HG02763 (cell line): ENCODE data around the gene PLXNA4.

Experiments used
- ATAC-seq: cut with Tn5 transposase; IDR thresholded peaks from one replicate; pipeline ENCODE4 v1.9.1; 2021; ENCODE audit warnings: mild to moderate bottlenecking, moderate library complexity; ENCODE audit not compliant: unreplicated experiment

Gene PLXNA4

DNA sequence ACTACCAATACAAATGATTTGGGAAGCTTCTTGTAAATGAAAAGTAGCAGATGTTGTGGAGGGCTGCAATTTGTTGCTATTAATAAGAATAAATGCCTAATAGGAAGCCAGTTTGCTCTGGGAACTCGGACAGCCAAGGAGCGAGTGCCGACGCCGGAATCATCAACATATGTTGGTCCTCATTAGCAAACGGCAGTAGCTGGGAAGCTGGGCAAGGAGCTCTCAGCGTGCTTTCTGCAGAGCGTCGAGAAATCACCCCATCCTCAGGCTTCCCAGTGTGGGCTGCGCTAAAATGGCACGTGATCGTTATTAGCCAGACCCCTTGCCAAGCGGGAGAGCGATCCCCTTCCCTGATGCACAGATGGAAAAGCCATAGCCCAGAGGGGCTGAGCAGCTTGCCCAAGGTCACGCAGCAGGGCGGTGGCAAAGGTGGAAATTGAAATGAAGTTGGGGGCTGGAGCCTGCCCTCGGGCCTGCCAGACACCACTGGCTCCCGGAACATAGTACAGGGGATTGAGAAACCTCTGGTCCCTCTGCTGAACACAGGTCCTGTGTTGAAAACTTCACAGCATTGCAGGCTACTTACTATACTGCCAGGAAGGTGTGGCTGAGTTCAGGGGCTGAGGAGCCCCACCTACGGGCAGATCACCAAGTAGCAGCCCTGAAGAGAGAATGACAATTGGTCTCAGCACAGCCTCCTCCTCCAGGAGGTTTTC, 326.9 kb downstream of the PLXNA4 start:
- no peak for ATAC-seq

DNA sequence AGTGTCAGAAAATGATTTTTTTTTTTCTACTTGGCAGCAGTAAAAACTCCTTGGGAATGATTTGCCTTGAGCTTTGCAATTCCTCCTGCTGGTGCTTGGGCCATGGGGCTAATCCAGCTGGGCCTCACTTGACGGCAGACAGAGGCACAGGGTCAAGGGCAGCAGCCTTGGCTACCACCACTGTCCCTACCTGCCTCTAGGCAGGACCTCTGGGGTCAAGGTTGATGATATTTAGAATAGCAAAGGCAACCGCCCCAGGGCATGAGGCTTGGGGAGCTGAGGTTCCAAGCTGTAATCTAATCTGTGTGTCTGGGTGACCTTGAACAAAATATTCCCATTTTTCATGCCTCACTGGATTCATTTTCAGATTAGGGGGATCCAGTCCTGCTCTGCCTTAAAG, 327.4 kb downstream of the PLXNA4 start:
- no peak for ATAC-seq

DNA sequence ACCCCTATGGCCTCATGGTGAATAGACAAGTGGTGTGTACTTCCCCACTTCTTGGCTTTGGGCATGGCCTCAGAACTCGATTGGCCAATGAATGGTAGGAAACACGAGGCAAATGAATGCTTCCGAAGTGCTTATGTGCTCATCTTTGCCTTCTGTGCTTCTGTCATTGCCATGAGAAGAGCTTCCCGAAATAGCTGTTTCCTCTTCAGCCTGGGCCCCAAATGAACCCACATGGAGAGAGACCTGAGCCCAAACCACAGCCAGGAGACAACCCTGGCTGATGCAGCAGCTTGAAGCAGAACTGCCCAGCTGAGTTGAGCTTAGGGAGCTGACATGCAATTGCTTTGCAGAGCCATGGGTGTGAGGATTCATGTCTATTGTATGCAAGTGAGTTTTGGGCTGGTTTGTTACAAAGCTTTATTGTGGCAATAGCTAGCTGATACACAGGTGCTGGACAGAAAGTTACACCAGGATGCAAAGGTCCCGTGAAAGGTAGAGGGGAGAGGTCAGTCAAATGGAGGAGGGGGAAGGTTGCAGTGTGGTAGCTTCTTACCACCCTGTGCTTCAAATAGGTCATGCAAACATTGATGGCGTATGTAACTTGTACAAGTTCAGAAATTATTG, 328.2 kb downstream of the PLXNA4 start:
- no peak for ATAC-seq

DNA sequence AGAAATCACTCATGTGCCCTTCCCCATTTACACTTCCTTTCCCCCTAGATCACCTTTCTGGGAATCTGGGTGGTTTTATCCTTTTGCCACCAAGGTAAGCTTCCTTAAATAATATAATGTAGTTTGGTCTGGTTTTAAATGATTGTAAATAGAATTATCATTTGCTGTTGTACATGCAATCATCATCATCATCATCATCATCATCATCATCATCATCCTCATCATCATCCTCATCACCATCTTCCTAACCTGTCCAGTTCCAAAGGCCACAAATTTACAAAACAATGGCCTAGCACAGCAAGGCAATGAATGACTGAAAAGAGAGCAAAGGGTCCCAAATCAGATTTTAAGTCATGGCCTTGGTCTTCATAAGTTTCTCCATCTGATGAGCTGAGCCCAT, 329.7 kb downstream of the PLXNA4 start:
- no peak for ATAC-seq

DNA sequence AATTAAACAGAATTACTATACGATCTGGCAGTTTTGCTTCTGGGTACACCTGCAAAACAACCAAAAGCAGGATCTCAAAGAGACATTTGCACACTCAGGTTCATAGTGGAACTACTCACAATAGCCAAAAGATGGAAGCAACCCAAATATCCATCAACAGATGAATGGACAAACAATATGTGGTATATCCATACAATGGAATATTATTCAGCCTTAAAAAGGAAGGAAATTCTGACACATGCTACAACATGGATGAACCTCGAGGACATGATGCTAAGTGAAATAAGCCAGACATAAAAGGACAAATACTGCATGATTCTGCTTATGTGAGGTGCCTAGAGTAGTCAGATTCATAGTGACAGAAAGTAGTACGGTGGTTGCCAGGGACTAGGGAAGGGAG, 330.7 kb downstream of the PLXNA4 start:
- no peak for ATAC-seq

DNA sequence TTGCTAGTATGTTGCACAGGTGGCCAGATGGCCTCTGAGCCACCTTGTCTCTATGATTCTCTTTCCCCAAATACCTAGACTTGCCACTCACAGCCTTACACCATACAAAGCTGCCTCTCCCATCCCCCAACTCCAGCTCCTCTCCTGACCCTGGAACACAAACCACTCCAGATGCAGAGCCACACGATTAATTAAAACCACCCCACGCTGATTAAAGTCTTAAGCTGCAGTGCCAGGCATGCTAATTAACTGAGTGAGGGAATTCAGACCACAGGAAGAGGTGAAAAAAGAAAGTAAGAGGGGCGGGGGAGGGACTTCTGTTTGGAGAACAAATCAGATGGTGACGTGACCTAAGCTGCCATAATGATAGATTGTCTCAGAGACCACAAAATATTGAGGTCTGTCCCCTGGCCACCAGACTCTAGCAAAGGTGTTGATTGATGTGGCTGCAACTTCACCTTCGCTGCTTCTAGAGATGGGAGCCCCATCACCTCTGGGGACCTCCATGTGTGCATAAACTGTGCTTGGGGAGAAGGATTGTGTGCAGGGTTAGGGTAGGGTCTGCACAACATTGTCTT, 331.3 kb downstream of the PLXNA4 start:
- ATAC-seq, result no peak

DNA sequence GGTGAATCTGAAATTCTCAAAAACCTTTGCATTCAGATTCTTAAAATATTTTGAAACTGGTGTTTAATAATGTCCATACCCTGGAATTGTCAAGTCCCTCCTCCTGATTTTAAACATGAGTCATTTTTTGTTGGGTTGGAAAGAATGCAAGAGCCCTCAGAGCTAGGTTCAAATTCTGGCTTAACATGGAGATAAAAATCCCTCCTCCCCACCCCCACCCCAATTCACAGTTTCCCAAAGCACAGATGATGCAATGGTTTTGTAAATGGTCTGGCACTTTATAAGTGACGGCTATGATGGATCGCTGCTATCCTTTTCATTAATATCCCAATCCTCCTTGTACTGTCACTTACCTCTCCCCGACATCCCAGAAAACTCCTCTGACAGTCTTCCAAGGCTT, 332.8 kb downstream of the PLXNA4 start:
- no peak for ATAC-seq

DNA sequence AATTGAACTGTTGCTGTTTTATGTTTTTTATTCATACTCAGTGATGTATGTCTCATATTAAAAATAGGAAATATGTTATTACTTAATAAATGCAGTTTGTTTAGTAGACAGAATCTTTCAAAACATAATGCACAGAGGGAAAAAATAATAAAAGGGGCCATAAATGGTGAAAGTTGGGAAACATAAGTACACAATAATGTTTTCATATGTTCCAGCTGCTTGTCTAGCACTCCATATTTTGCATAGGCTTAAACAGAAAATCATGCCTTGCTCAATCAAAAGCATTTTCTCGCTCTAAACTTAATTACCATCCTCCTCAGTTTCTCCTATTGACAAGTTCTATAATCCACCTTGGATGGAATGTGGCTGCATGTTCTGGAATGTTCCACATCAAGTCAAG, 333.2 kb downstream of the PLXNA4 start:
- ATAC-seq, result no peak

DNA sequence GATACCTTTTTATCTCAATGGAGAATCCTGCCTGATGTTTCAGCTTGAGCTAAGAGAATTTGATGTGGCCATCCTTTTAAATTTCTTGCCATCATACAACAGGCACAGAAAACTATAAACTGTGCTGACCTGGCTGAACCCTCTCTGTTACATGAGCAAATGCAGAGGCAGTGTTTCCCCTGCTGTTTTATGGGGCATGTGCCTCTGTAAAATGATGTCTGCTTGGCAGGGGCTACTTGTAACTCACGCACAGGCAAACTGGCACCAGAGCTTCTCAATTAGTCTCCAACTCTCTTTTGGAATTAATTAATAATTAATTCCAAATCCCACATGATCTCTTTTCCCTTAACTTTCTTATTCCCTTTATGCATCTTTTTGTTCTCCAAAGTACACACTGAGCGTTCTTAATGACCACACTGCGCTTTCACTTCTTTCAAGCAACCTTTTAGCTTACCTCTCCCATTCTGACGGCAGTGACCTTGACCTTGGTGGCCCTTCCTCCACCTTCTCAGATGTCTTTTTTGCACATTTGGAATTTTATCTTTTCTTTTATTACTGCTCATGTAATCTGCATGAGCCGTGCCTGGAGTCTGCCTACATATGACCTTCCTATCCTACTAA, 334.0 kb downstream of the PLXNA4 start:
- ATAC-seq, result no peak

DNA sequence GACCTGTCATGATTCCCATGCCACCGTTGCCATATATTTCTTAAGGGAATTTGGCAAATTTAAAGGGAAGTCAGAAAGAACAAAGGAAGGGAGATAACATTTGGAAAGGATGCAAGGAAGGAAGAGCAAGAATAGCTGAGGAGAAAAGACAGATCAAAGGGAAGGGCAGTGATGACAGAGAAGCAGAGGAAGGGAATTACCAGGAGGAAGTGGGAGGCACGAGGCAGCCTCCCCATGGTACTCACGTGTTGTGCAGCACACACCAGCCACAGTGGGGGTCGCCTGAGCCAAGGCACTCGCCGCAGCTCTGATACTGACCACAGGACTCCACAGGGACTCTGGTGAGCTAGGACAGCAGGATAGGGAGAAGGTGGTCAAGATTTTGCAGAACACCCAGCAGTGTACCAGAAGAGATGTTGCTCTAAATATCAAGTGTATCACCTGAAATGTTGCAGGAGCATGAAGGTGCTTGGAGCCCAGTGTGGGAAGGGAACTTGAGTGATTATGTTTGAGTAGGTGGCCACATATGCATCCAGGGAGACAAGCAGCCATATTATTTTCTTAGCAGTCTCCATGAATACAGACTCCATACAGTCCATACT, 335.3 kb downstream of the PLXNA4 start:
- ATAC-seq, result no peak

DNA sequence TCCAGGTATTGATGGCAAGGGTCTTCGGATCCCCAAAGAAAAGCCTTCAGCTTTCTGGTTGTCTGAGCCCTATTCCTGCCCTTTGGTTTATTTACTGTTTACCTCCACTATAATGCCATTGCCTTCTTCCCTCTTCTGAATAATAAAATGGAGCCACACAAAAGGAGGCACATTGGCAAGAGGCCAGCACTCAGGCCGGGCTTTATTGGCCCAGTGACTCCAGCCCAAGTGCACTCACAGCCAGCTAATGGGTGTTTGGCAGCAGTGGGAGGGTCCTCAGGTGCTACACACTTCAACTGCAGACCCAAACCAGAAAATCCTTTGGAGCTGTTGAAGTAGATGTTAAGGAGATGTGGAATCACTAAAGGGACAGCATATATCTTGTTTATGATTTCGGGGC, 336.0 kb downstream of the PLXNA4 start:
- ATAC-seq, result no peak

DNA sequence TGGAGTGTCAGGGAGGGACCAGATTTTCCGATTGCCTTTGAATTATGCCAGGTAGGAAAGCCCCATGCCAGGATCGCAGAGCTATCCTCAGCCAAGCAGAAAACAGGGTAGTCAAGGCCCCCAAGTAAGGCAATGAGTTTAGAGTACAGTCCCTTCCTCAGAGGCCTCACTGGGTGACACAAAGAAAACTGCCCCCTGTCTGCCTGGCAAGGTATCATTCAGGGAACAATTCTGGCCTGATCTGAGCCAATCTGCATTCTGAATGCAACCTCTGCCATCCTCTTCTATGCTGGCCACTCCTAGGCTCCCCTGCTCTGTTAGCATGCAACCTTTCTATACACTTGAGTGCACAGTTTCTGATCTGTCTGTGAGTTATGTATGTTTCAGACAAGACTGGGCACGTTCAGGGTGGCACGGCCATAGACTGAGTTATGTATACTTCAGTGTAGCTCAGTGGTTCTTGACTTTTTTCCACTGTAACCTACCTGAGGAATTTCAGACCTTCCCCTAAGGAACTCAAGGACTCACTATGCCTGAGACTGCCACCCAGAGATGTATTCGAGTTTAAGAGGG, 336.8 kb downstream of the PLXNA4 start:
- no peak for ATAC-seq

DNA sequence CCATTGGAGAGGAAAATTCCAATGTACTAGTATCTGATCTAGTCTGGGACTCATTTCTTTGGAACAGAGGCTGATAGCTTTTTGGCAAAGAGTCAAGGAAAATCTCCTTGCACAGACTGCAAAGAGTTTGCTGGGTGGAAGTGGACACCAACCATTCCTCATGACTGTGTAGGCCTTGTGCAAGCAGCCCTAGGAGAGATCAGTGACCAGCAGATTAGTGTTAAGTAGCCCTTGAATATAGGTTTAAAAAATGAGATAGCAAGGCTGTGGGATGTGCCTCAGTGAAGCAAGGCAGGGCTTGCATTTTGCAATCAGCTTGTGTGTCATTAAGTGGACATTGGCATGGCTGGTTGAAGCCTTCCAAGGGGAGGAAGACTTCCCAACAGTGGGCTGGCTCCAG, 341.6 kb downstream of the PLXNA4 start:
- ATAC-seq, result no peak

DNA sequence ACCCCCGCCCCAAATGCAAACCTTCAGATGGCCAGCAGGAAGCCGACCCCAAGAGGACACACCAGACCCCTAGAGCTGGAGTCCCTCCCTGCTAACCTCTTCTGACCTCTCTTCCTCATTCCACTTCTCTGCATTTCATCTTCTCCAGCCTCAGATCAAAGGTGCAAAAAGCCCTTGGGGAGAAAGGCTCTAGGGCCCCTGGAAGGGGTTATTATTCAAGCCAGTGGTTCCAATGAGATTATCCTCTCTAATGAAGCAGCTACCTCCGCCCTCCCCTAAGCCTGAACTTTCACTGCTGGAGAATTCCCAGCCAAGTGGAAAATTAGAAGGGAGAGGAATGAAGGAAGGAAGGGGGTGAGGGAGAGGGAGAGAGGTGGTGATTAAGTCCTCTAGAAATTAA, 343.9 kb downstream of the PLXNA4 start:
- ATAC-seq, result no peak

DNA sequence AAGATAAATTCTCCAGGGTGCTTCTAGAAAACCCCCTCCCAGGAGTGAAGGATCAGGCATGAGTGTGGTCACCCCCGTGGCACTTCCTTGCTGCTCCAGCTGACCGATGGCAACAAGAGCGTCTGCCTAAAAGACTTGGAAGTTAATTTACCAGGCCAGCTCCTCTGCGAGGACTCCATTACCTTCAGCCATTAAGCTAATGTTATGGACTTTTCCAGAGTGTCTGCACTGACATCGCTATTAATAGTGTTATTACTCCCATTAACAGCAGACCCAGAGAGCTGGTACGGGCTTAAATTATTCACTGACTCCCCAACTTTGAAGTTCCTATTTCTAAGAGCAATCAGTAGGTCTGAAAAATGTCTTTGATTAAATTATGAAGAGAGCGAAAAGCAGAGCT, 345.8 kb downstream of the PLXNA4 start:
- no peak for ATAC-seq

DNA sequence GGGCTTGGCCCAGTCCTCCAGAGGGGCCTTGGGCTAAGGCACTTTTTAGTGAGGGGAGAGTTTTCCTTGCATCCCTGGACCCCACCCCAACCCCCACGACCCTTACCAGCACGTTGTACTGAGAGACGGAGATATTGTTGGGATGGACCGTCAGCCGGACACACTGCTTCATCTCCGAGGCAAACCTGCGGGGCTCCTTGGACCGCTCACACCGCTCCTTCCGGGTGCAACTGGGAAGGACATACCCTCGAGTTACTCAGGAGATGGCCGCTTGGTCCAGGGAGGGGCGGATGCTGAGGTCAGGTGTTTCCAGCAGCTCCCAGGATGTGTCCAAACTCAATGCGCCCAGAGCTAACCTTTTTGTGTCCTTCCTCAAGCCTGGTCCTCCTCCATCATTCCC, 348.0 kb downstream of the PLXNA4 start:
- no peak for ATAC-seq

DNA sequence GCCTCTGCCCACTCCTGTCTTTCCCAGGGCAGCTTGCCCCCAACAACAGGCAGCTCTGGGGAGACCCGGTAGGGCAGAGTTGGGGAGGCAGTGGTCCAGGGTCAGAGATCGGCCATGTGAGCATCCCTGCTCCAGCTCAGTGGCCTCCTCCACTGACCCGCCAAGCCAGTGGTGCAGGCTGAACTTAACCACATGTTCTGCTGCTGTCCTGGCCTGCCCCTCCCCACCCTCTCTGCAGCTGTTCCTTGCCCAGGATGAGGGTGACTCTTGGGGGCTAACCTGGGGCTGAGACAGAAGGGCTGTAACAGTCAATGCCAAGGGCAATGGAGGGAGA, 349.3 kb downstream of the PLXNA4 start:
- no peak for ATAC-seq

DNA sequence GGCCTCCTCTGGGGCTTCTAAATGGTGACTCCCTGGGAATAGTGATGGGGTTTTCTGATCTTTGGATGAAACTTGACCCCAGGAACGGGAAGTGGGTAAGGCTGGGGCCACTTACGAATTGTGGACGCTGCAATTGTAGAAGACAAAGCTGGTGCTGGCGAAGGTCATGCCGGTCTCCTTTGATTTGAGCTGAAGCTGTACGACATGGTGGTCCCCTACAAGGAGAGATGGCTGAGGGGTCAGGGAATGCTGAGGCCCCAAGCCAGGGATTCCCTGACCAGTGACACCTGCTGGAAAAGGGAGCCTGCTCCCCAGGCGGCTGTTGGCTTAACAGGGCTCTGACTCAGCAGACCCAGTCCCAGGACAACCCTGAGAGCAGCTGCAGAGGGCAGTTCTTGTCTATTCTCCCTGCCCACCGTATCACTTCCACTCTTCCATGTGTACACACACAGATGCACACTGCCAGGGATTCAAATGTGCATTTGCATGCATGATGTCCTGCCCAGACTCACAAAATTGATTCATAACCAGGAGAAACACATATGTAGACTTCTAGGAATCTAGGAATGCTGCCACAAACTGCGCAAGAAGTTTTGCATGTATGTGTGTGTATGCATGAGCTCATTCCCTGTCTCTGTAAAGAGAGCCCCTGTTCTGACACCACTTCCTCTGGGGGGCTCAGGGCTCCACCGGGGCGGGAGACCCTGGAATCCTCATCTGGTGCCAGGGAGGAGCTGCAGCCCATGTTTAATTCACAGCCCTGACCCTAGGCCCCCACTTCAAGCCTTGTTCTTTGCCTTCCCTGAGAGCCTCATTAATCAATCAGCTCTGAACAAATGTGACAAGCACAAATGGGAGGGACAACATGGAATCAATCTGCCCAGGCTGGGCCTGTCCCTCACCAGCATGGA, 350.0 kb downstream of the PLXNA4 start:
- ATAC-seq, result no peak

DNA sequence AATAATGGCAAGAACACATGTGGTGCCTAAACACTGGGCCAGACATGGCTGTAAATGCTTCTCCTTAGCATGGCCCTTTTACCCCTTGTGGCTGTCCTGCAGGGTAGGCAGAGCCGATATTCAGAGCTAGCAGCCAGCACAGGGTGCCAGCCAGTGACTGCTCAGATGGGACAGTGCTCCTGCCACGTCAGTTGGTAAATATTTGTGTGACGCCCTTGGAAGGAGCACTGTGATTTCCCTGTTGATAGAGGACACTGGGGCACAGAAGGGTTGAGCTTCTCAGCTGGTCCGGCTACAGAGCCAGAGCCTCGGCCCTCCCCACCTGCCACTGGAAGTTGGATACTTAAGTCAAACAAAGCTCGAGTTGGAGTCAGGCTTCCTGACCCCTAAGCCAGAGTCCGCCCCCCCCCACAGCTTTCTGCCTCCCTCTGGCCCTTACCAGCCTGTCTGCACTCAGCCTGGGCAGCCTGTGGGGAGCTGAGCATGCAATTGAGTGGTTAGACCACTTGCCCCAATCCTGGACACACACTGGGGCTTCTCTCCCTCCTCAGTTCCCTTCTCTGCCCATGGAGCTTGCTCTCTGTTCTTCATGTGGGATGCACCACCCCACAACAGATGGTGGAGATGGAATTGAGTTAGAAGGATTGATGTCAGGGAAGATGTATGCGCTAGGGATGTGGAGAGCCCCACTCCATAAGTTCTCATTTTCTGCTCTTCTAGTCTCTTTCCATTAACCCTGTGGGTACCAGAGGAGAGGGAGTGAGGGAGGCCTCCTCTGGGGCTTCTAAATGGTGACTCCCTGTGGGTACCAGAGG, 350.8 kb downstream of the PLXNA4 start:
- no peak for ATAC-seq

DNA sequence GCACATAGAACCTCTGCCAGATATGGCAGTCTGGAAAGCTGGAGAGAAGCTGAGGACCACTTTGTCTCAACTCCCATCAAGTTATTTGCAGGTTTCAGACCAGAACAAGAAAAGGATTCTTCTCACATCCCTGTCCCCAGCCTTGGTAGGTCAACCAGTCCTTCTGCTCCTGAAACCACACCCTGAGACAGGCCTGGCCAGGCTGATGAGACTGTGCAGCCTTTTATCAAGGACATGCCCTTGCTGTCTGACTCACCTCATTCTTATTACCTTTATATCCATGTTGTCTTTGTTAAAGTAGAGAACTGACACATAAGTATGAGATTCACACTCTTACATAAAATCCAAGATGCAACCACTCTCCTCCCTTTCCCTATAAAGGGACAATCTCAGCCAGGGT, 354.9 kb downstream of the PLXNA4 start:
- ATAC-seq, result no peak
